ENCODE data around the gene AP3B1.
A peak's percentile ranks its signal among the peaks of the same experiment; 100 is the strongest.
"Not testable (repeated sequence)": the region's sequence is repeated elsewhere in the genome, so short reads cannot be mapped to it uniquely, and the experiment has no call there.

The AP3B1 gene

DNA sequence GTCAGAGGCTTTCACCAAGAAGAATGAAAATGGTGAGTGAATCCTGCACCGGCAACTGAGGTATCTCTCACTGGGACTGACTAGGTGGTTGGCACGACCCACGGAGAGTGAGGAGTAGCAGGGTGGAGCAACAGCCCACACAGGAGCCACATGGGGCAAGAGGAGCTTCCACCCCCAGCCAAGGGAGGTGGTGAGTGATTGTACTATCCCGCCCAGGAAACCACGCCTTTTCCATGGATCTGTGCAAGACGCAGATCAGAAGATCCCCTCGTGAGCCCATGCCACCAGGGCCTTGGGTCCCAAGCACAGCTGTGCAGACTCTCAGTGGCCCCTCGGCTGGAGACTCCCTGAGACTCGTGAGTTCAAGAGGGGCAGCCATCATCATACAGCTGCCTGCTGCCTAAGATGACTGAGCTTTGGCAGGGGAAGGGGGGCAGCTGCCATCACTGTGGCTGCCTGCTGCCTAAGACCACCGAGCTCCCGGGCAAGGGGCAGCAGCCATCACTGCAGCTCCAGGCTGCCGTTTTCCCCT is 229.5 kb downstream of the AP3B1 start:
- DNase-seq (ENCODE audit: low spot score) = no peak

DNA sequence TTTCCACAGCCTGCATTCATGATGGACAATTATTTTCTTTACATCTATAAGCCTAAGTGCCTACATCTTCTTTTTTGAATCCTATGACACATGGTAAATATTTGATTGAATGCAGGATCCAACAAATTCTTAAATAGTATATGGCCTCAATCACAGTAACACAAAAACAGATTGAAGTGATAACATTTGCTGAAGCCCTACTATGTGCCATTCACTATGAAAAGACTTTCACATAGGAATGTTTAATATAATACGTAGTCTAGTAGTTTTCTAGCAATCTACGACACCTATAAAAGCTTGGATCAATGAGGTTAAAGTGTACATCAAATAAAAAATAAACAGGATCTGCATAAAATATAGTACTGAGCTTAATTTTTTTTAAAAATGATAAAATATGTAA is 231.0 kb downstream of the AP3B1 start:
- DNase-seq (ENCODE audit: low spot score) = no peak

DNA sequence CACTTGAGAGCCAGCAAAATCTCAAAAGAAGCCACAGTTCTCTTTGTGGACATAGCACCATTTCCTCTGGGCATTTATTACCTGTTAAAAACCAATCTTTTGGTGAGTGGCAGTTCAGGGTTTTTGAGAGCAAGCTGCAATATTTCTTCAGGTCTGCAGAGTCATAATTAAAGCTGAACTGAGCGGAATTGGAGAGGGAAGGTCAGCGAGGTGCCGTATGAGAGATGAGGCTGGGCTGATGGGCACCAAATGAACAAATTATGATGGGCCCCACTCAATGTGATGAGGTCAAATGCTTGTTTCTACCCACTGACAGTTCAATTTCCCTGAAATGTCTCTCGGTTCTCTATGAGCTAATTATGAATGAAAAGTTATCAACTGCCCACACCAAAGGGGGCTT is 231.9 kb downstream of the AP3B1 start:
- DNase-seq (ENCODE audit: low spot score) = no peak

DNA sequence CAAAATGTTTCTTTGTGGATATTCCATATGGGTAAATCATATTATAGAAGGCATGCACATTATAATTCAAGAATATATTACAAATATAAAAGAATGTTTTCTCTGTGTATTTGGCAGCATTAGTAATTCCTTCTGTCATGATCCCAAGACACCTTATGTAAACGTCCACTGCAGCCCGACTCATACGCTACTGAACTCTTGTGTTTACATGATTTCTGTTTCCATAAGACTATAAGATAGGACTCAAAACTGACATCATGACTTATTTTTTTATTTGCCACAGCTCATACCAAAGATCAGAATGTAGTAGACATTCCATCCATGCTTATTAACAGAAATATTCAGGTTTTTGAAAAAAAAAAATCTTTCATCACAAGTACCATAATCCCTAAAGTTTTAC is 234.1 kb downstream of the AP3B1 start:
- peak; percentile 24 for DNase-seq (ENCODE audit: low spot score)

DNA sequence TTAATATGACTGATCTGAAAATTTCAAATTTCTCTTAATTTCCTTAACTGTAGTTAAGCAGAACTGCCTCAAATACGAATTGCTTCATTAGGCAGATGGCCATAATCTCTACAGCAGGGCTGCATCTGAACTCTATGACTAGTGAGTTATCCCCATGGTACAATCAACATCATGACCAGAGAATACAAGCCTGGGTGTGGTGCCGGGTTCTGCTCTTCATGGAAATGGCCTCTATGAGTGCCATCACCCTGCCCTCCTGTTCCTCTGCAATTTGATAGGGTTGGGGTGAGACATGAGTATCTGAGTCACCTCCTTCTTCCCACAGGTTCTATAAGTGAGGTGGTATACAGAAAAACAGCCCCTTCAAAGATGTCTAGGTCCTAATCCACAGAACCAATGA is 235.9 kb downstream of the AP3B1 start:
- no peak for DNase-seq (ENCODE audit: low spot score)

DNA sequence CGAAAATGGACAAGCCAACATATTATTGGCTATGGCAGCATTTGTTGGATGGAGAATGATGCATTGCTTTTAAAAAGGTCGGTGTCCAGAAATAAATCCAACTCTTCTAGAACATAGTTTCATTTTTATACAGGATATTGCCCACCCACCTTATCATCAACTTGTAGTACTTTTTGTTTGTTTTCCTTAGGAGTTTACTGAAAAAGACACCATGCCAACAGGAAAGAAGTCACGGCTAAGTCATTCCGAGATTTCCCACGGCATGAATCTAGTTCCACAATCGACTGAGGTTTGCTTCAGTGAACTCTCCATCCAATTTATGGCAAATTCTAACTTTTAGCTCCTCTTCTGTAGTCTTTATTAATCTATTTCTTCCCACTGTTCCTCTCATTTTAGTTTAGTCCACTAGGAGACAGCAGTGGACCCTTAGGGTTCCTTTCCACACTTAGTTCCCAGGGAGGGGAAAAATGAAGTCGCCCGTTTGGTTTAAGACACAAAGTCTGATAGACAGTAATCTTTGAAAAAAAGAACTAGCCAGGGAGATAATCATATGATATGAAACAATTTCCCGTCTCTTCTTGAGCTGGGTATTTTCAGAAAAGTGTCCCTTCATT is 237.5 kb downstream of the AP3B1 start:
- no peak for DNase-seq (ENCODE audit: low spot score)

DNA sequence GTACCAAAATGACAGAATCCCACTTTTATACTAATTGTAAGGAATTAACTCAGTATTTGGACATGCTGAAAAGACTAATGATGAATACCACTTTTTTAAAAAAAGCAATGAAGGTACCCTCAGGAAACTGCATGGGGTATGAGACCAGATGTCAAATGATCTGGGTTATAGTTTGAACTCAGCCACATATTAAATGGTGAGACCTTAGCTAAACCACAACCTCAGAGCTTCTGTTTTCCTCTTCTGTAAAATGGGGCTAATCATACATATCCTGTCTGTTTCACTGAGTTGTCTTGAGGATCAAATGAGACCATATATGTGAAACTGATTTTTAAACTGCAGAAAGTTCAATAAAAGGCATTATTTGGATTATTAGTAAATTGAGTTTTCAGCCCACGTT is 238.4 kb downstream of the AP3B1 start:
- no peak for DNase-seq (ENCODE audit: low spot score)

DNA sequence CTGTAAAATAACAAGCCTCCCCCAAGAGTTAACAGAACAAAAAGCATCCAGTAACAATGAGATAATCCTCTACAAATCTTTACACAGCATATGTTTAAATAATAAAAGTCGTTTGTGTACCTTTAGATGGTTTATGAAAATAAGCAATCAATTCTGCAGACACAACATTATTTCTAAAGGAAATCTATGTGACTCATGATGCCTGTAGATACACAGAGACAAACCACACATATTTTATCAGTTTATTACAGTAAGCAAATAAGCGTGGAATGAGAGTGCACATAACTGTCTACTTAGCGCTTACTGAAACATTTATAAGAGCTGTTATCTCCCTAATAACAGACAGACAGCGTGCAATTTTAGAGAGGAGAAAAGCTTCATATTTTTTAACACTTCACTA is 243.6 kb downstream of the AP3B1 start:
- peak; percentile 7 for DNase-seq (ENCODE audit: low spot score)

DNA sequence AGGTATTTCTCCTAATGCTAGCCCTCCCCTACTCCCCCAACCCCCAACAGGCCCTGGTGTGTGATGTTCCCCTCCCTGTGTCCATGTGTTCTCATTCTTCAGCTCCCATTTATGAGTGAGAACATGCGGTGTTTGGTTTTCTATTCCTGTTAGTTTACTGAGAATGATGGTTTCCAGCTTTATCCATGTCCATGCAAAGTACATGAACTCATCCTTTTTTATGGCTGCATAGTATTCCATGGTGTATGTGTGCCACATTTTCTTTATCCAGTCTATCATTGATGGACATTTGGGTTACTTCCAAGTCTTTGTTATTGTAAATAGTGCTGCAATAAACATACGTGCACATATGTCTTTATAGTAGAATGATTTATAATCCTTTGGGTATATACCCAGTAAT is 247.7 kb downstream of the AP3B1 start:
- not testable (repeated sequence) for DNase-seq (ENCODE audit: low spot score)

DNA sequence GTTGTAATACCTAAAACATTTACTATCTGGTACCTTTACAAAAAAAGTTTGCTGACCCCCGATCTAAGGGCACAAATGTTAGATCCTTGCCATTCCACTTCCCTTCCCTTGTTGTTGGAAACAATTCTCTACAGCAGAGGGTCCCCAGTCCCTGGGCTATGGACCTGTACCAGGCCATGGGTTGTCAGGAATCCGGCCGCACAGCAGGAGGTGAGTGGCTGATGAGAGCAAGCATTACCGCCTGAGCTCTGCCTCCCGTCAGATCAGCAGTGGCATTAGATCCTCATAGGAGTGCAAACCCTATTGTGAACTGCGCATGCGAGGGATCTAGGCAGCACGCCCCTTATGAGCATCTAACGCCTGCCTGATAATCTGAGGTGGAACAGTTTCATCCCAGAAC is 248.5 kb downstream of the AP3B1 start:
- DNase-seq (ENCODE audit: low spot score) = no peak

DNA sequence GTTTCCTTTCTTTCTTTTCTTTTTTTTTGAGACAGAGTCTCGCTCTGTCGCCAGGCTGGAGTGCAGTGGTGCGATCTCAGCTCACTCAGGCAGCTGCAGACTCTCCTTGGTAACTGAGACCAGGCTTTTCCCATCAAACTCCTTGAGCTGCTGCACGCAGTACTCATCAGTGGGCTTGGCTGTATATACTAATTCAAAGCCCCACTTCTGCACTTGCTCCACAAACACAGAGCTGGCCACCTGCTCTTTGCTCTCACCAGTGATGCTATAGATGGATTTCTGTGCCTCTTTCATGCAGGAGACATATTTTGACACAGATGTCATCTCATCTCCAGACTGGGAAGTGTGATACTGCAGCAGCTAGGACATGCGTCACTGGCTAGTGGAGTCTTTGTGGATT is 252.7 kb downstream of the AP3B1 start:
- no peak for DNase-seq (ENCODE audit: low spot score)

DNA sequence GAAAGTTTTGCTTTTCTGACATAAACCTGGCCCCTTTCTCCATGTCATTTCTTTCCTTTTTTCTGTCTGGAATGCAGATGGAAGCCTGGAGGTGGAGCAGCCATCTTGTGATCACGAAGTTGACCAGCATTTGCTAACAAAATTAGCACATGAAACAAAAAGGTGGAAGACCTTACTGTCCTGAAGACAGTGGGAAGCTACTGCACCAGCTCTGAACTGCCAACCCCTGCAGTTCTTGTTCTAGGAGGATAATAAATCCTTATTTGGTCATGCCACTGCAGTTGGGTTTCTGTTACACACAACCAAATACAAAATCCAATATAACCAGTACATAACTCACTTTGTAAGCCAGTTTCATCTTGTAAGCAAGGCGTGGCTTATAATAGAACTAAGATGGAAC is 269.0 kb downstream of the AP3B1 start:
- DNase-seq (ENCODE audit: low spot score) = no peak

DNA sequence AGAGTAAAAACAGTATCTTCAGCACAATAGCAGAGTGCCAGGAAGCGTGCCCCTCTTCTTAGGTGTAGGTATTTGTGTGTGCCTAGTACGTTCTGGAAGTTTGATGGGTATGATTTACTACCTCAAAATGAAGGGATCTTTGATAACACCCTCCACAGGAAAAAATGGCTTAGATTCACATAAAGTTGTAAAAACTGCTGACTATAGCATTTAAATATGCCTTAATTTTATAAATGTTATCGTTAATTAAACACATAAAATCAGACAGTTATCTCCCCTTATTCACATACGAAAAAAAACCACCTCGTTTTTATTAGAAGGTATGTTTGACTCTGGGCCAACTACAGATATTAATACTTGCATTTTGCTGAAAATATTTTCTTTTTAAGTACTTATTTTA is 274.8 kb downstream of the AP3B1 start:
- DNase-seq (ENCODE audit: low spot score) = no peak

DNA sequence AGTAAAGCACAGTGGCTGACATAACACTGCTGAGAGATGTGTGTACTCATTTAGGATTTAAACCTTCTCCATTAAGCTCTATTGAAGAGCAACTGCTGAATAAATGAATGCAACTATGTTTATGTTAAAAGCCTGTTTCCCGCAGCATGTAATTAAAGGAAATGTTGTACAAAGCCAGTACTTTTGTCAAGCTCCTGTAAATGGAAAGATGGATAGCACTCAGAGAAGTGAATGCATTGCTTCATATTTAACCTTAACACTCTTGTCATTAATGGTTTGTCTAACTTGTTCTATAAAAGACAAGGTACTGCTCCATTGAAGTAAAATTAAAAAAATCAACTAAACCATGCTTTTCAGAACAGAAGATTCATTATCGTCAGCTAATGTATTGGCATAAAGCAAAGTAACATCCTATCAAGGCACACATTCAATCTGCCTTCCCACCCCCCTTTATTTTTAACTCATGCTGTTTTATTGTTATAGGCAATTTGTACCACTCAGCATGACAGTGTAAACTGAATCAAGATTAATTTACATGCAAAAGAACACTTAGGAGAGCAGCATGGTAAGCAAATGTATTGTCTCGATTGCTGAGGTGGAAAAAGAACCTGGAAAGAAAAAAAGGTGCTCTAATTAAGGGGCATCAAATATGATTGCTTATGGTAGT is 277.5 kb downstream of the AP3B1 start:
- no peak for DNase-seq (ENCODE audit: low spot score)

DNA sequence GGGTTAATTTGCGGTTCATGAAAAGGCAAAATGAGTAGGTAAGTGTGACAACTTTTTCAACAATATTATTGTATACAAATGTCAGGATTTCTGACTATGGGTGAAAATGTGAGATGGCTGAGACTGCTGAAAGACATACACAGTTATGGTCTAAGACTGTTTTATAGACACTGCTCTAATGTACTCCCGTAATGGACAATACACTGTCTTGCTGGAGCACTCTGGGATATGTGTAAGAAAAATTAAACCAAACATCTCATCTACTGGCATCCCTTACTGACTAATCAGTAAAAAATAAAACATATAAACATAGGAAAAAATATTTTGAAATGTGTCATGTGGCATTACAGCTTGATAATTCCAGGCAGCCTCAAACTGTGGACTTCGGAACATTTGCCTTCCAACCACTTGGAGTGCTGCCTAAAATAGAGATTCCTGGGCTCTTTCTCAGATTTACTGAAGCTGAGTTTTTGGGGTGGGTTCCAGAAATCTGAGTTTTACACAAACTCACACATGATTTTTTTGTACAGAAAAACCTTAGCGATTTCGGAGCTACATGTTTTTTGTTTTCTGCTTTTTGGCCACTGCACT is 284.5 kb downstream of the AP3B1 start:
- DNase-seq (ENCODE audit: low spot score) = peak; percentile 72

DNA sequence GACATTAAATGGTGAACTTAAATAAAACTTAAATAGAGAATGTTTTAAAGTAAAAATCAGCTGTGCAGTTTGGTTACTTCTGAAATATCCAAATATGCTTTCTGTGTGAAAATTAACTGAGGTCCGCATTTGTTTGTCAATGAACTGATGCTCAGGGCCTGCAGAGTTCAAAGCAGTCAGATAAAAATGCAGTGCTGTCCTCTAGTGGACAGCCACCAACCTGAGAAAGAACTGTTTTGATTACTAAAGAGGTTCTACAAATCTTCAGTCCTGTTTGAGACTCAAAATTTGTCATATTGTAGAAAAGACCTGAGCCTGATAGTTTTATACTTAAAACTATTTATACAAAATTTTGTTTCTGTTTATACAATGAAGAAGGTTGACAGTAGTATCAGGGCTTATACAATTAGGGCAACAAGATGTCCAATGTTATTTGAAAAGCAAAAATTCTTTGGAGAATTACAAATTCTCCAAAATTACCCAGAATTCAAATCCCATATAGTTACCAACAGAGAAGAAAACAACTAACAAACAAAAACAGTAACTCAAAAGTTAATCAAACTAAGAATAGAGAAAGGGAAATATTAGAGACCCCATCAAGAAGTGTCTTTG is 286.0 kb downstream of the AP3B1 start:
- peak; percentile 51 for DNase-seq (ENCODE audit: low spot score)

DNA sequence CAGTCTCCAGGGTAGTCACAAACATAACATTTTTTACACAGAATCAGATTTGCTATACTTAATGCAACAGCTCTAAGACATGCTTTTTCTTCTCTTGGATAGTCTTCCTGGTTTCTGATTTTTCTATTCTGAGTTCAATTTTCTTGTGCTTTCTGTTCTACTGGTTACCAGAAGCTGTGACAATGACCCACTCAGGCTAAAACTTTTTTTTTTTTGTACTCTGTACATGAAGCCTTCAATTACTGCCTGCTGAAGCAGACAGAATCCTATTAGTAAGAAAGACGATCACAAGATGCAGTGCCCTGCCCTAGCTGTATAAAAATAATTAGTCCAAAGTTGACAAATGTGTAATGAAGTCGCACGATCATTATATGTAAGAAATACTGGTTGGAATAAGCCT is 287.3 kb downstream of the AP3B1 start:
- DNase-seq (ENCODE audit: low spot score) = no peak

DNA sequence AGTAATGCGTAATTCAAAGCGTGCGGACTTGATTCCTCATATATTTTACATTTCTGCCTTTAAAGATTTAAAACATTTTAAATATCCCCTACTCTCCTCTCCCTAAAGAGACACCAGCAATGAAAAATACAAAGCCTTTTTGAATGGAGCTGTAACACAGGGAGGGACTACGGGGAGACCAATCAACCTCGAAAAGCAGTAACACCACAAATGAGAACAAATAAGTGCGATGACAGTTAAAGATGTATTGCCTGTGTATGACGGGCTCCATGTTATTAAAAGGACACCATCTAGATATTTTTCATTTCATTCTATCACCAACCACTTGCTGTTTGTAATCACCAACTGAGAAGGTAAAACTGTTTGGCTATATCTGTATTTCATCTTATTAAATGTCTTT is 288.0 kb downstream of the AP3B1 start:
- DNase-seq (ENCODE audit: low spot score) = no peak

DNA sequence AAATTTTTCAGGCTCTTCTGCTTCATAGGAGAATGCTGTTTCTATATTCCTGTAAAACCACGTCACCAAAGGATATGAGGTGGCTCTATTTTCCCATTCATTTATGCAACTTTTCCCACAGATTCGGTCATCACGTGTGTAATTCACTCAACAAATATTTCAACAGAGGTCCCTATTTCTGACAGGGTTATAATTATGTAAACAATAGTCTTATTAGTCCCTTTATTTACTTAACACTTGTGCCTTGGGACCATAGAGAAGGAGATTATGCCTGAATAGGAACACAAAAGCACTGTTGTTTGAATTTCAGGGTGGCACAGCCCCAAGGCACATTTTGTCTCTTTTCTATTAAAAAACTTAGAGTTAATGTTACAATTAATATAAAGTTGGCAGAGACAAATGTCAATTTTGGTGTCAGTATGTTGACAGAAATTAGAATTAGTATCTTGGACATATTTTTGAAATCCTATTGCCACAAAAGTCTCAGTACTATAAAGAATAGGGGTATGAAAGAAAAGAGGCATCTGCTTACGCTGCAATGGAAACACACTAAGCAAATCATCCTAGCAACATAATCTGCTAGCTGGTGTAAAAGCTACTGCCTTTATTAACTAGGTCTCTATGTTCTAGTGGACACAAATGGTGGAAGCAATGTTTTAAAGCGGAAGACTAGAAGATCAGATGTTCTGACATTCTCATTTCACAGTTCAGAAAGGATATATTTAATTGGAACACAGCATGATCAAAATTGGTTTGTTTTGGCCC is 289.3 kb downstream of the AP3B1 start:
- DNase-seq (ENCODE audit: low spot score) = no peak

DNA sequence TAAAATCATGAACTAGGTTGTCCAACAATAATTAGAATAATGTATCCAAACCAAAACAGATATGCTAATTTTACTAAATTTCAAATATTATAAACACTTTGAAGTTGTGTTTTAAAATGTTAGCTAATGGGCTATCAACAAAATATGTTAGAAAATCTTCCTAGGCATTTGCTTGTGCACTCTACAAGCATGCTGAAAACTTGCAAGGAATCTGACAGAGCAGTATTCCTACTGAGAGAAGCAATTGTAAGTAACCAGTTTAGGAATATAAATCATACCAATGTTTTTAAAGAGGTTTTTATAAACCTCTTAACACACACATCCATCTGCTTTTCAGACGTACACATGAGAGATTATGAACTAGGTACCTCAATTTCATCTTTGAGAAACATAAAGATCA is 289.9 kb downstream of the AP3B1 start:
- DNase-seq (ENCODE audit: low spot score) = no peak

DNA sequence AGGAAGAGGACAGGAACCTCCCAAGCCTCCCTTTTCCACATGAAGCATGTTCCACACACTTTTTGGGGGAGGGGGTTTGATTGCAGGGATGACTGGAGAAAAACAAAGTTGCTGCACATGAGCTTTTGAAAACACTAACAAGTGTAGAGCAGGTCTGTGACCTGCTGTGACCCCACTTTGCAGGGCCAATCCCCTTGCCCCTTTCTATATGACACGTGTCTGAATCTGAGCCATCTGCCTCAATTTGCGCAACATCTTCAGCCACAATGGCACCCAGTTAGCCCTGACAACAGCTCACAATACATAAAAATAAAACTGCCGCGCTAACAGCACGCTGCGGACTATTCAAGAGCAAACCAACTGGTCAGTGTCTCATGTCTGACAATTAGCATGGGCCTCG is 290.6 kb downstream of the AP3B1 start:
- no peak for DNase-seq (ENCODE audit: low spot score)

DNA sequence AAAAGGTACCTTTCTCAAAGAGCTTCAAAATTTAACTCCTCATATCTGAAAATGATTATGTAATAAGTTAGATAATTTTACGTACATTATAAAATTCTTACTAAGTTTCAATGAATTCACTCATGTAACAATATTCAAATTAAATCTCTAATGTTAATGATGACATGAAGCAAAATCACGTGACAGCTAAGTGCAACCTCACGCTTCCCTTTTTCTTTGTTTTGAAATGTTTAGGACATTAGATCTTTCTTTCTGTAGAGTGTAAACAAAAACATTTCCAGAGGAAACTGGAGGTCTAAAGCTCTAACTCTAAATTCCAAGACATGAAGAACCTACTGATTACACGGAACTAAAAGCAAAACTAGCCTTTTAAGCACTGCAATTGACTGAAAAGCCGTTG is 291.0 kb downstream of the AP3B1 start:
- DNase-seq (ENCODE audit: low spot score) = no peak

Data from AG08396 (cell line).